ENCODE measurements around the gene HYOU1.
"Not testable (repeated sequence)": the region's sequence is repeated elsewhere in the genome, so short reads cannot be mapped to it uniquely, and the experiment has no call there.

Gene HYOU1

GRCh38 chr11:119023741-119024140, 33.3 kb downstream of the HYOU1 start:
- no peak for DNase-seq (ENCODE audit: low read depth)
- in situ Hi-C loops (cut with HindIII; ENCODE audit: low sequenced_read_pairs), result no loop called here
- H3K4me3 ChIP-seq (ENCODE audit: low read depth, low read length), result no peak overlapping the region
- no peak for TF ChIP-seq CTCF (IDR thresholded peaks at IDR 0.05; ENCODE audit: low read depth, low read length, missing control alignments)

GRCh38 chr11:119021631-119022030, 35.4 kb downstream of the HYOU1 start:
- in situ Hi-C loops (cut with HindIII; ENCODE audit: low sequenced_read_pairs), result no loop called here

GRCh38 chr11:119019996-119020395, 37.0 kb downstream of the HYOU1 start:
- in situ Hi-C loops (cut with HindIII; ENCODE audit: low sequenced_read_pairs), result loop anchor here (5.0 kb wide), 1 partner anchor 82 kb away; the partner anchor contains the start of gene DPAGT1
- TF ChIP-seq CTCF (IDR thresholded peaks at IDR 0.05; ENCODE audit: low read depth, low read length, missing control alignments), result no peak
- DNase-seq (ENCODE audit: low read depth), result no peak
- H3K4me3 ChIP-seq (ENCODE audit: low read depth, low read length), result peak overlapping the region; percentile 57

More at GRCh38 chr11:119021631-119022030, 35.4 kb downstream of the HYOU1 start:
- TF ChIP-seq CTCF (IDR thresholded peaks at IDR 0.05; ENCODE audit: low read depth, low read length, missing control alignments), result no peak
- no peak overlapping the region for H3K4me3 ChIP-seq (ENCODE audit: low read depth, low read length)
- DNase-seq (ENCODE audit: low read depth), result no peak

- TF ChIP-seq CTCF (IDR thresholded peaks at IDR 0.05; ENCODE audit: low read depth, low read length, missing control alignments), result no peak
- peak within 1 kb of the TSS; percentile 57 for H3K4me3 ChIP-seq (ENCODE audit: low read depth, low read length)
- DNase-seq (ENCODE audit: low read depth), result peak; percentile 87
- in situ Hi-C loops (cut with HindIII; ENCODE audit: low sequenced_read_pairs), result loop anchor here (5.0 kb wide), 1 partner anchor 84 kb away; the partner anchor contains the start of gene DPAGT1
Observed at GRCh38 chr11:119018074-119018938, 38.7 kb downstream of the HYOU1 start, which contains the start of the genes RPS25 and TRAPPC4. Gene RPS25 (minus strand): TSS chr11:119018343. CDS start chr11:119018284, 59 bp downstream. Gene TRAPPC4 (plus strand): TSS chr11:119018766. CDS start chr11:119018796, 30 bp downstream.

GRCh38 chr11:119017377-119017776, 39.6 kb downstream of the HYOU1 start:
- DNase-seq (ENCODE audit: low read depth), result not testable (repeated sequence)
- in situ Hi-C loops (cut with HindIII; ENCODE audit: low sequenced_read_pairs), result loop anchor here (5.0 kb wide), 1 partner anchor 85 kb away; the partner anchor contains the start of gene DPAGT1
- H3K4me3 ChIP-seq (ENCODE audit: low read depth, low read length), result peak overlapping the region; percentile 57

DNA sequence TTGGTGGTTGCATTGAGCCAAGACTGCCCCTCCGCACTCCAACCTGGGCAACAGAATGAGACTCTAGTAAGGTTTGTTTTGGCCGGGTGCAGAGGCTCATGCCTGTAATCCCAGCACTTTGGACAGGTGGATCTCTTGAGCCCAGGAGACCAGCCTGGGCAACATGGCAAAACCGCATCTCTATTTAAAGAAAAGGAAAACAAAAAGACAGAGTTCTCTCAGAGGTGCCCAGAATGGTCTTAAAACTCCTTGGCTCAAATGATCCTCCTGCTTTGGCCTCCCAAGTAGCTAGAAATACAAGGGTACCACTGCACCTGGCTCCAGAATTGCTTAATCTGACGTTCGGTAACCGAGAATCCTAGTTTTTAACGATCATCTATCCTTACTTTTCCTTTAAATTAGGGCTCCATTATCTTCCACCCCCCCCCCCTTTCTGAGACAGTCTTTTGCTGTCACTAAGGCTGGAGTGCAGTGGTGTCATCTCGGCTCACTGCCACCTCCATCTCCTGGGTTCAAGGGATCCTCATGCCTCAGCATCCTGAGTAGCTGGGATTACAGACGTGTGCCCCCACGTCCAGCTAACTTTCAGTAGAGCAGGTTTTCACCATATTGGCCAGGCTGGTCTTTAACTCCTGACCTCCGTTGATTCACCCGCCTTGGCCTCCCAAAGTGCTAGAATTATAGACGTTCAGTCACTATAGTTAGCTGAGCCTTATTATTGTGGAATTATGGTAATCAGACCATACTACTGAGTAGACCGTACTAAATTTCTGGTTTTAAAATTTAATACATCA, 40.6 kb downstream of the HYOU1 start:
- peak overlapping the region; percentile 57 for H3K4me3 ChIP-seq (ENCODE audit: low read depth, low read length)
- no peak for TF ChIP-seq CTCF (IDR thresholded peaks at IDR 0.05; ENCODE audit: low read depth, low read length, missing control alignments)
- in situ Hi-C loops (cut with HindIII; ENCODE audit: low sequenced_read_pairs), result loop anchor here (5.0 kb wide), 1 partner anchor 86 kb away; the partner anchor contains the start of gene DPAGT1
- DNase-seq (ENCODE audit: low read depth), result no peak

Measured in astrocyte of the cerebellum (primary cell).